ENCODE results near the gene PAPSS1. TPM values are rescaled to one million over a fixed set of nuclear protein-coding genes. Genes with fewer than 3 reads are reported as not detected.

PAPSS1 gene
- polyA plus RNA-seq, 1 donor from 2014 or later, result 216 TPM

DNA sequence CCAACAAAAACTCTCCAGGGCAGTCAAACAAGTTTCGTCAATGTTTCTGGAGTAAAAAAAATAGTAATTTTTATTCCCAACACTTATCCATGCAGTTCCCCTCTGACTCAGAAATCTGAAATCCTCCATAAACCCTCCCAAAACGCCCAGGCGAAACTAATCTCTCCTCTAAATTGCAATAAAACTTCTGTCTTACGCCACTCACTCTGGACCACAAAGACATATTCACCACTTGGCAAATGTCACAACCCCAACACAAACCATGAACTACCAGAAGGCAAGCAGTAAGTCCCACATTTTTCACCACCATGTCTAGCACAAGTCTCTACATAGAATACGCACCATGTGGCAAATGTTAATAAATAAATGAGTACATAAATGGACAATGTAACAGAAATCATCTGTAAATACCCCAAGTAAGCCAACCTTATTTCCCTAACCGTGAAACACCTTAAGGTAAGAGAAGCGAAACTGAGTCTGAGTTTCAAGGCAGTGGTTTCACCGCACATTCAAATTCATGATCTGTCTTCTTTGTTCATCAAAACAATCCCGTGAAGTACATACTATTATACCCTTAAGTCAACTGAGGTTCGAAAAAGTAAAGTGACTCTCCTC lies 1.6 kb downstream of the PAPSS1 start:
- Histone ChIP-seq H3K4me3 (ENCODE audit: low read length) (peak overlapping the region; percentile 72), H3K9ac (ENCODE audit: low read length) (peak overlapping the region; percentile 87), H3K36me3 (ENCODE audit: insufficient read depth, low read length) (no peaks in the 10 kb centered on the region), H3K4me2 (ENCODE audit: low read length) (peak overlapping the region; percentile 97), H3K9me3 (ENCODE audit: low read length) (no peaks in the 10 kb centered on the region), H2AFZ (ENCODE audit: low read depth, low read length) (peak overlapping the region; percentile 71), H3K27me3 (ENCODE audit: insufficient read depth, low read depth, low read length) (no peaks in the 10 kb centered on the region), H3K79me2 (replicated peaks; ENCODE audit: insufficient read depth, low read length) (peaks cover 54% of the 10 kb centered on the region), H4K20me1 (ENCODE audit: insufficient read depth) (no peaks in the 10 kb centered on the region), H3F3A (ENCODE audit: insufficient read depth, low read length, poor library complexity, severe bottlenecking) (peaks cover 8% of the 10 kb centered on the region), H3K27ac (ENCODE audit: low read length) (peak overlapping the region; percentile 93), H3K9me2 (ENCODE audit: insufficient read depth, low read length) (no peaks in the 10 kb centered on the region)
- TF ChIP-seq SMC3 (conservative IDR thresholded peaks at IDR 0.05; ENCODE audit: poor library complexity) (no peak), EZH2 (IDR thresholded peaks at IDR 0.05; ENCODE audit: borderline replicate concordance, insufficient read depth, low read length, poor library complexity, severe bottlenecking) (no peak), POLR2AphosphoS5 (IDR thresholded peaks at IDR 0.05) (no peak), RAD21 (conservative IDR thresholded peaks at IDR 0.05) (no peak), EP300 (conservative IDR thresholded peaks at IDR 0.05; ENCODE audit: poor library complexity, severe bottlenecking) (no peak), TAF1 (IDR thresholded peaks at IDR 0.05; ENCODE audit: low read depth) (no peak), MXI1 (conservative IDR thresholded peaks at IDR 0.05; ENCODE audit: poor library complexity, severe bottlenecking) (no peak)
- TF ChIP-seq, protein P1, sequence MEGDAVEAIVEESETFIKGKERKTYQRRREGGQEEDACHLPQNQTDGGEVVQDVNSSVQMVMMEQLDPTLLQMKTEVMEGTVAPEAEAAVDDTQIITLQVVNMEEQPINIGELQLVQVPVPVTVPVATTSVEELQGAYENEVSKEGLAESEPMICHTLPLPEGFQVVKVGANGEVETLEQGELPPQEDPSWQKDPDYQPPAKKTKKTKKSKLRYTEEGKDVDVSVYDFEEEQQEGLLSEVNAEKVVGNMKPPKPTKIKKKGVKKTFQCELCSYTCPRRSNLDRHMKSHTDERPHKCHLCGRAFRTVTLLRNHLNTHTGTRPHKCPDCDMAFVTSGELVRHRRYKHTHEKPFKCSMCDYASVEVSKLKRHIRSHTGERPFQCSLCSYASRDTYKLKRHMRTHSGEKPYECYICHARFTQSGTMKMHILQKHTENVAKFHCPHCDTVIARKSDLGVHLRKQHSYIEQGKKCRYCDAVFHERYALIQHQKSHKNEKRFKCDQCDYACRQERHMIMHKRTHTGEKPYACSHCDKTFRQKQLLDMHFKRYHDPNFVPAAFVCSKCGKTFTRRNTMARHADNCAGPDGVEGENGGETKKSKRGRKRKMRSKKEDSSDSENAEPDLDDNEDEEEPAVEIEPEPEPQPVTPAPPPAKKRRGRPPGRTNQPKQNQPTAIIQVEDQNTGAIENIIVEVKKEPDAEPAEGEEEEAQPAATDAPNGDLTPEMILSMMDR (IDR thresholded peaks at IDR 0.05; ENCODE audit: poor library complexity, severe bottlenecking), result no peak
- TF ChIP-seq, protein P2, sequence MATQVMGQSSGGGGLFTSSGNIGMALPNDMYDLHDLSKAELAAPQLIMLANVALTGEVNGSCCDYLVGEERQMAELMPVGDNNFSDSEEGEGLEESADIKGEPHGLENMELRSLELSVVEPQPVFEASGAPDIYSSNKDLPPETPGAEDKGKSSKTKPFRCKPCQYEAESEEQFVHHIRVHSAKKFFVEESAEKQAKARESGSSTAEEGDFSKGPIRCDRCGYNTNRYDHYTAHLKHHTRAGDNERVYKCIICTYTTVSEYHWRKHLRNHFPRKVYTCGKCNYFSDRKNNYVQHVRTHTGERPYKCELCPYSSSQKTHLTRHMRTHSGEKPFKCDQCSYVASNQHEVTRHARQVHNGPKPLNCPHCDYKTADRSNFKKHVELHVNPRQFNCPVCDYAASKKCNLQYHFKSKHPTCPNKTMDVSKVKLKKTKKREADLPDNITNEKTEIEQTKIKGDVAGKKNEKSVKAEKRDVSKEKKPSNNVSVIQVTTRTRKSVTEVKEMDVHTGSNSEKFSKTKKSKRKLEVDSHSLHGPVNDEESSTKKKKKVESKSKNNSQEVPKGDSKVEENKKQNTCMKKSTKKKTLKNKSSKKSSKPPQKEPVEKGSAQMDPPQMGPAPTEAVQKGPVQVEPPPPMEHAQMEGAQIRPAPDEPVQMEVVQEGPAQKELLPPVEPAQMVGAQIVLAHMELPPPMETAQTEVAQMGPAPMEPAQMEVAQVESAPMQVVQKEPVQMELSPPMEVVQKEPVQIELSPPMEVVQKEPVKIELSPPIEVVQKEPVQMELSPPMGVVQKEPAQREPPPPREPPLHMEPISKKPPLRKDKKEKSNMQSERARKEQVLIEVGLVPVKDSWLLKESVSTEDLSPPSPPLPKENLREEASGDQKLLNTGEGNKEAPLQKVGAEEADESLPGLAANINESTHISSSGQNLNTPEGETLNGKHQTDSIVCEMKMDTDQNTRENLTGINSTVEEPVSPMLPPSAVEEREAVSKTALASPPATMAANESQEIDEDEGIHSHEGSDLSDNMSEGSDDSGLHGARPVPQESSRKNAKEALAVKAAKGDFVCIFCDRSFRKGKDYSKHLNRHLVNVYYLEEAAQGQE (IDR thresholded peaks at IDR 0.05; ENCODE audit: borderline replicate concordance), result no peak

DNA sequence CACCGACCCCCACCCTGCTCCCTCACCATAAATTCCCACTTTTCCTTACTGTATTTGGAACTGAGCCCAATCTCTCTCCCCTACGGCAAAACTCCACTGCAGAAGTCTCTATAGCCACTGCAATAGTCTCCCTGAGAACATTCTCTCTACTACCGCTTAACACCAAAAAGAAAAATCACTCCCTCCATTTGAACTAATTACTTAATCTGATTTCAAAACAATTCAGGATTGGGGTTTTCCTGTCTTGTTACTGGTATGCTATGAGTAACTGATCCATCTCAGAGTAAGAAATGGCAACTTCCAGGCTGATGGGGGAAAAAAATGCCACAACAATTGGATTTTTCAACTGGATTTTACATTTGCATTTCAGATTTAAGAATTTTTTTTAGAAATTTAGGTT lies 5.8 kb downstream of the PAPSS1 start:
- Histone ChIP-seq H2AFZ (ENCODE audit: low read depth, low read length) (no peak overlapping the region), H4K20me1 (ENCODE audit: insufficient read depth) (no peaks in the 10 kb centered on the region), H3K4me2 (ENCODE audit: low read length) (no peak overlapping the region), H3K9ac (ENCODE audit: low read length) (no peak overlapping the region), H3K36me3 (ENCODE audit: insufficient read depth, low read length) (no peaks in the 10 kb centered on the region), H3K79me2 (replicated peaks; ENCODE audit: insufficient read depth, low read length) (peaks cover 93% of the 10 kb centered on the region), H3K27me3 (ENCODE audit: insufficient read depth, low read depth, low read length) (no peaks in the 10 kb centered on the region), H3F3A (ENCODE audit: insufficient read depth, low read length, poor library complexity, severe bottlenecking) (peaks cover 4% of the 10 kb centered on the region), H3K4me3 (ENCODE audit: low read length) (no peak overlapping the region), H3K9me3 (ENCODE audit: low read length) (no peaks in the 10 kb centered on the region), H3K27ac (ENCODE audit: low read length) (no peak overlapping the region), H3K9me2 (ENCODE audit: insufficient read depth, low read length) (no peaks in the 10 kb centered on the region)
- TF ChIP-seq, protein P2 (IDR thresholded peaks at IDR 0.05; ENCODE audit: borderline replicate concordance), result no peak
- no peak for TF ChIP-seq EP300 (conservative IDR thresholded peaks at IDR 0.05; ENCODE audit: poor library complexity, severe bottlenecking)
- no peak for TF ChIP-seq MXI1 (conservative IDR thresholded peaks at IDR 0.05; ENCODE audit: poor library complexity, severe bottlenecking)
- no peak for TF ChIP-seq POLR2AphosphoS5 (IDR thresholded peaks at IDR 0.05)
- TF ChIP-seq, protein P1 (IDR thresholded peaks at IDR 0.05; ENCODE audit: poor library complexity, severe bottlenecking), result no peak
- TF ChIP-seq TAF1 (IDR thresholded peaks at IDR 0.05; ENCODE audit: low read depth), result no peak
- no peak for TF ChIP-seq SMC3 (conservative IDR thresholded peaks at IDR 0.05; ENCODE audit: poor library complexity)
- TF ChIP-seq RAD21 (conservative IDR thresholded peaks at IDR 0.05), result no peak
- no peak for TF ChIP-seq EZH2 (IDR thresholded peaks at IDR 0.05; ENCODE audit: borderline replicate concordance, insufficient read depth, low read length, poor library complexity, severe bottlenecking)

Data from neural cell (in vitro differentiated cells).